Measurements from ENCODE around the gene PTPN23. TPM values are rescaled to one million over a fixed set of nuclear protein-coding genes. Genes with fewer than 3 reads are reported as not detected.

PTPN23 gene
- total and polyA plus RNA-seq, 2 donors from 2014 or later, result 12.6 to 48.5 TPM

DNA sequence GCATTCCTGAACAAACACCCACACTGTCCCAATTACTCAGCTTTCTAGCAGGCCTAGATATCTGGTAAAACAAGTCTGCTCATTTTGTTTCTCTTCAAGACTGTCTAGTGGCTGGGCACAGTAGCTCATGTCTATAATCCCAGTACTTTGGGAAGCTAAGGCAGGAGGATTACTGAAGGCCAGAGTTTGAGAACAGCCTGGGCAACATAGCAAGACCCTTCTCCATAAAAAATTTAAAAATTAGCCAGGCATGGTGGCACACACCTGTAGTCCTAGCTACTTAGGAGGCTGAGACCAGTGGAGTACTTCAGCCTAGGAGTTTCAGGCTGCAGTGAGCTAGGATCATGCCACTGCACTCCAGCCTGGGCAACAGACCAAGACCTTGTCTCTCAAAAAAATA, 6.2 kb upstream of the PTPN23 start:
- TF ChIP-seq, protein P1, sequence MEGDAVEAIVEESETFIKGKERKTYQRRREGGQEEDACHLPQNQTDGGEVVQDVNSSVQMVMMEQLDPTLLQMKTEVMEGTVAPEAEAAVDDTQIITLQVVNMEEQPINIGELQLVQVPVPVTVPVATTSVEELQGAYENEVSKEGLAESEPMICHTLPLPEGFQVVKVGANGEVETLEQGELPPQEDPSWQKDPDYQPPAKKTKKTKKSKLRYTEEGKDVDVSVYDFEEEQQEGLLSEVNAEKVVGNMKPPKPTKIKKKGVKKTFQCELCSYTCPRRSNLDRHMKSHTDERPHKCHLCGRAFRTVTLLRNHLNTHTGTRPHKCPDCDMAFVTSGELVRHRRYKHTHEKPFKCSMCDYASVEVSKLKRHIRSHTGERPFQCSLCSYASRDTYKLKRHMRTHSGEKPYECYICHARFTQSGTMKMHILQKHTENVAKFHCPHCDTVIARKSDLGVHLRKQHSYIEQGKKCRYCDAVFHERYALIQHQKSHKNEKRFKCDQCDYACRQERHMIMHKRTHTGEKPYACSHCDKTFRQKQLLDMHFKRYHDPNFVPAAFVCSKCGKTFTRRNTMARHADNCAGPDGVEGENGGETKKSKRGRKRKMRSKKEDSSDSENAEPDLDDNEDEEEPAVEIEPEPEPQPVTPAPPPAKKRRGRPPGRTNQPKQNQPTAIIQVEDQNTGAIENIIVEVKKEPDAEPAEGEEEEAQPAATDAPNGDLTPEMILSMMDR (IDR thresholded peaks at IDR 0.05; ENCODE audit: borderline replicate concordance, extremely low read depth, insufficient read depth), result no peak
- no peak overlapping the region for H3K27ac ChIP-seq (ENCODE audit: low read depth in 2 of 2, low read length in 2 of 2)
- no peak for DNase-seq
- no peak for FAIRE-seq
- intact Hi-C loops (cut with DNase I), result no loop called here
- H3K4me1 ChIP-seq (ENCODE audit: control insufficient read depth in 2 of 3, insufficient read depth in 2 of 3, low read depth in 1 of 3, low read length in 3 of 3), result peaks cover 0 to 3% (median 2%) of the 10 kb centered on the region in 3 donors
- H3K9me3 ChIP-seq (ENCODE audit: control insufficient read depth in 2 of 3, insufficient read depth in 1 of 3, low read length in 3 of 3), result no peaks in the 10 kb centered on the region
- no peaks in the 10 kb centered on the region for H3K27me3 ChIP-seq (ENCODE audit: control insufficient read depth, insufficient read depth, low read length)
- H3K9ac ChIP-seq (ENCODE audit: low read length in 3 of 3), result no peak overlapping the region
- H3K4me3 ChIP-seq (ENCODE audit: low read length in 3 of 3), result no peak overlapping the region
- H3K36me3 ChIP-seq (ENCODE audit: control insufficient read depth in 2 of 3, insufficient read depth in 3 of 3, low read length in 3 of 3), result no peaks in the 10 kb centered on the region

- TF ChIP-seq, protein P1 (IDR thresholded peaks at IDR 0.05; ENCODE audit: borderline replicate concordance, extremely low read depth, insufficient read depth), result no peak
- no peak overlapping the region for H3K27ac ChIP-seq (ENCODE audit: low read depth in 2 of 2, low read length in 2 of 2)
- H3K4me3 ChIP-seq (ENCODE audit: low read length in 3 of 3), result no peak overlapping the region
- intact Hi-C loops (cut with DNase I), result no loop called here
- no peak overlapping the region for H3K9ac ChIP-seq (ENCODE audit: low read length in 3 of 3)
- FAIRE-seq, result no peak
- no peak for DNase-seq
- H3K36me3 ChIP-seq (ENCODE audit: control insufficient read depth in 2 of 3, insufficient read depth in 3 of 3, low read length in 3 of 3), result no peaks in the 10 kb centered on the region
- H3K4me1 ChIP-seq (ENCODE audit: control insufficient read depth in 2 of 3, insufficient read depth in 2 of 3, low read depth in 1 of 3, low read length in 3 of 3), result peaks cover 0 to 7% (median 3%) of the 10 kb centered on the region in 3 donors
- H3K9me3 ChIP-seq (ENCODE audit: control insufficient read depth in 2 of 3, insufficient read depth in 1 of 3, low read length in 3 of 3), result no peaks in the 10 kb centered on the region
- no peaks in the 10 kb centered on the region for H3K27me3 ChIP-seq (ENCODE audit: control insufficient read depth, insufficient read depth, low read length)
Measured at GRCh38 chr3:47376393-47376792, 4.4 kb upstream of the PTPN23 start.

GRCh38 chr3:47377186-47377585, 3.6 kb upstream of the PTPN23 start:
- Histone ChIP-seq H3K9ac (ENCODE audit: low read length in 3 of 3) (no peak overlapping the region), H3K4me1 (ENCODE audit: control insufficient read depth in 2 of 3, insufficient read depth in 2 of 3, low read depth in 1 of 3, low read length in 3 of 3) (peaks cover 0 to 12% (median 3%) of the 10 kb centered on the region in 3 donors), H3K9me3 (ENCODE audit: control insufficient read depth in 2 of 3, insufficient read depth in 1 of 3, low read length in 3 of 3) (no peaks in the 10 kb centered on the region), H3K27me3 (ENCODE audit: control insufficient read depth, insufficient read depth, low read length) (no peaks in the 10 kb centered on the region), H3K36me3 (ENCODE audit: control insufficient read depth in 2 of 3, insufficient read depth in 3 of 3, low read length in 3 of 3) (no peaks in the 10 kb centered on the region), H3K4me3 (ENCODE audit: low read length in 3 of 3) (no peak overlapping the region), H3K27ac (ENCODE audit: low read depth in 2 of 2, low read length in 2 of 2) (no peak overlapping the region)
- intact Hi-C loops (cut with DNase I), result no loop called here
- TF ChIP-seq, protein P1 (IDR thresholded peaks at IDR 0.05; ENCODE audit: borderline replicate concordance, extremely low read depth, insufficient read depth), result no peak
- no peak for DNase-seq
- no peak for FAIRE-seq

- H3K36me3 ChIP-seq (ENCODE audit: control insufficient read depth in 2 of 3, insufficient read depth in 3 of 3, low read length in 3 of 3), result no peaks in the 10 kb centered on the region
- no peaks in the 10 kb centered on the region for H3K9me3 ChIP-seq (ENCODE audit: control insufficient read depth in 2 of 3, insufficient read depth in 1 of 3, low read length in 3 of 3)
- DNase-seq, result no peak
- H3K4me1 ChIP-seq (ENCODE audit: control insufficient read depth in 2 of 3, insufficient read depth in 2 of 3, low read depth in 1 of 3, low read length in 3 of 3), result peaks cover 0 to 15% (median 3%) of the 10 kb centered on the region in 3 donors
- TF ChIP-seq, protein P1 (IDR thresholded peaks at IDR 0.05; ENCODE audit: borderline replicate concordance, extremely low read depth, insufficient read depth), result no peak
- no peaks in the 10 kb centered on the region for H3K27me3 ChIP-seq (ENCODE audit: control insufficient read depth, insufficient read depth, low read length)
- FAIRE-seq, result no peak
- intact Hi-C loops (cut with DNase I), result no loop called here
- no peak overlapping the region for H3K9ac ChIP-seq (ENCODE audit: low read length in 3 of 3)
- no peak overlapping the region for H3K27ac ChIP-seq (ENCODE audit: low read depth in 2 of 2, low read length in 2 of 2)
- H3K4me3 ChIP-seq (ENCODE audit: low read length in 3 of 3), result no peak overlapping the region
Measured at GRCh38 chr3:47378869-47379268, 2.0 kb upstream of the PTPN23 start.
